Mucosa of stomach (tissue), 1 donor: Measurements from ENCODE around the gene IRF9.

Experiments
- H3K27me3 ChIP-seq: one replicate; pipeline ENCODE4 v1.7.0; 2013; ENCODE audit warnings: mild to moderate bottlenecking, low read length; ENCODE audit not compliant: control insufficient read depth, insufficient read depth
- H3K36me3 ChIP-seq: one replicate; pipeline ENCODE4 v1.7.0; 2013; ENCODE audit warnings: low read length; ENCODE audit not compliant: control insufficient read depth, insufficient read depth
- H3K4me1 ChIP-seq: one replicate; pipeline ENCODE4 v1.7.0; 2013; ENCODE audit warnings: mild to moderate bottlenecking, low read length; ENCODE audit not compliant: control insufficient read depth, insufficient read depth
- H3K4me3 ChIP-seq: one replicate; pipeline ENCODE4 v1.7.0; 2013; ENCODE audit warnings: low read length
- H3K9ac ChIP-seq: one replicate; pipeline ENCODE4 v1.7.0; 2013; ENCODE audit warnings: mild to moderate bottlenecking, low read length, moderate library complexity
- H3K9me3 ChIP-seq: one replicate; pipeline ENCODE4 v1.7.0; 2013; ENCODE audit warnings: mild to moderate bottlenecking, low read length, moderate library complexity; ENCODE audit not compliant: control insufficient read depth
- donor health status: Pancreatic carcinoma.

The IRF9 gene

GRCh38 chr14:24122898-24123297, 38.2 kb upstream of the IRF9 start:
- H3K4me3 ChIP-seq, result no peak overlapping the region
- peaks cover 24% of the 10 kb centered on the region for H3K36me3 ChIP-seq
- no peaks in the 10 kb centered on the region for H3K4me1 ChIP-seq
- no peak overlapping the region for H3K9ac ChIP-seq
- no peaks in the 10 kb centered on the region for H3K27me3 ChIP-seq
- H3K9me3 ChIP-seq, result no peaks in the 10 kb centered on the region

- Histone ChIP-seq H3K27me3 (no peaks in the 10 kb centered on the region), H3K9me3 (no peaks in the 10 kb centered on the region), H3K4me1 (no peaks in the 10 kb centered on the region), H3K4me3 (no peak overlapping the region), H3K36me3 (peaks cover 21% of the 10 kb centered on the region), H3K9ac (no peak overlapping the region)
These were observed 37.3 kb upstream of the IRF9 start for GRCh38 chr14:24123424-24124417.

- no peaks in the 10 kb centered on the region for H3K27me3 ChIP-seq
- no peaks in the 10 kb centered on the region for H3K36me3 ChIP-seq
- no peak overlapping the region for H3K4me3 ChIP-seq
- no peaks in the 10 kb centered on the region for H3K4me1 ChIP-seq
- H3K9ac ChIP-seq, result no peak overlapping the region
- no peaks in the 10 kb centered on the region for H3K9me3 ChIP-seq
These were observed 34.1 kb upstream of the IRF9 start for GRCh38 chr14:24126939-24127338.

GRCh38 chr14:24127673-24128072, 33.4 kb upstream of the IRF9 start:
- H3K9me3 ChIP-seq, result no peaks in the 10 kb centered on the region
- no peak overlapping the region for H3K4me3 ChIP-seq
- H3K36me3 ChIP-seq, result no peaks in the 10 kb centered on the region
- H3K27me3 ChIP-seq, result no peaks in the 10 kb centered on the region
- H3K9ac ChIP-seq, result no peak overlapping the region
- peaks cover 3% of the 10 kb centered on the region for H3K4me1 ChIP-seq

GRCh38 chr14:24129410-24129998, 31.6 kb upstream of the IRF9 start:
- no peaks in the 10 kb centered on the region for H3K27me3 ChIP-seq
- H3K4me3 ChIP-seq, result no peak overlapping the region
- no peaks in the 10 kb centered on the region for H3K36me3 ChIP-seq
- no peak overlapping the region for H3K9ac ChIP-seq
- peaks cover 3% of the 10 kb centered on the region for H3K4me1 ChIP-seq
- no peaks in the 10 kb centered on the region for H3K9me3 ChIP-seq

DNA sequence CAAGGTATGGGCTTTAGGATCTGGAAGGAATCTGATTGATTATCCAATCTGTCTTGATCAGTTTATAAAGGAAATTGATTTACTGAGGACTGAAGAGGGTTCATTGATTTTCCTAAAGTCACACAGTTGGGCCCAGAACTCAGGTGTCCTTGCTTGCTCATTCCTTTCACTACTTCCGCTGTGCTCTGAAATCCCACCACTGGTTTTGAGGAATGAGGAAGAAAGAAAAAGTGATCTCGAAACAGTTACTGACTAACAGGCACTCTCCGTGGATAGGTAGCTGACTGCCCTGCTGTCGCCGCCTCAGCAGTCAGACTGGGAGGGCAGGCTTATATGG, 30.7 kb upstream of the IRF9 start, which contains the start of gene FITM1:
Gene FITM1 (plus strand): TSS at position 280 of the 337 bp plus-strand sequence. CDS start 905 bp downstream, outside the sequence.
- Histone ChIP-seq H3K36me3 (no peaks in the 10 kb centered on the region), H3K4me1 (peaks cover 5% of the 10 kb centered on the region), H3K9ac (no peak within 1 kb of the TSS), H3K27me3 (no peaks in the 10 kb centered on the region), H3K9me3 (no peaks in the 10 kb centered on the region), H3K4me3 (no peak within 1 kb of the TSS)

GRCh38 chr14:24130717-24131548, 30.1 kb upstream of the IRF9 start:
- no peaks in the 10 kb centered on the region for H3K27me3 ChIP-seq
- no peak overlapping the region for H3K9ac ChIP-seq
- no peak overlapping the region for H3K4me3 ChIP-seq
- H3K36me3 ChIP-seq, result no peaks in the 10 kb centered on the region
- H3K4me1 ChIP-seq, result peaks cover 8% of the 10 kb centered on the region
- H3K9me3 ChIP-seq, result no peaks in the 10 kb centered on the region

GRCh38 chr14:24131549-24131966, 29.5 kb upstream of the IRF9 start:
- no peaks in the 10 kb centered on the region for H3K36me3 ChIP-seq
- H3K4me1 ChIP-seq, result peaks cover 8% of the 10 kb centered on the region
- no peaks in the 10 kb centered on the region for H3K27me3 ChIP-seq
- no peaks in the 10 kb centered on the region for H3K9me3 ChIP-seq
- no peak overlapping the region for H3K9ac ChIP-seq
- H3K4me3 ChIP-seq, result no peak overlapping the region

DNA sequence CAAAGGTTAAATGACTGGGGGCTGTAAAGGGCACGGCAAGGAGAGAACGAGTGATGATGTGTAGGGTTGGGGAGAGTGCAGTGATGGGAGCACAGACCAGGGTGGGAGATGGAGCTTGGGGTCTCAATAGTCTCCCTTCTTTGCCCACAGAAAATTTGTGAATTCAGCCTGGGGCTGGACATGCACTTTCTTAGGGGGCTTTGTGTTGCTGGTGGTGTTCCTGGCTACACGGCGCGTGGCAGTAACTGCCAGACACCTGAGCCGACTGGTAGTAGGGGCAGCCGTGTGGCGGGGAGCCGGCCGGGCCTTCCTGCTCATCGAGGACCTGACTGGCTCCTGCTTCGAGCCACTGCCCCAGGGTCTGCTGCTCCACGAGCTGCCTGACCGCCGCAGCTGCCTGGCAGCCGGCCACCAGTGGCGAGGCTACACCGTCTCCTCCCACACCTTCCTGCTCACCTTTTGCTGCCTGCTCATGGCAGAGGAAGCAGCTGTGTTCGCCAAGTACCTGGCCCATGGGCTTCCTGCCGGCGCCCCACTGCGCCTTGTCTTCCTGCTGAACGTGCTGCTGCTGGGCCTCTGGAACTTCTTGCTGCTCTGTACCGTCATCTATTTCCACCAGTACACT, 28.9 kb upstream of the IRF9 start:
- Histone ChIP-seq H3K4me3 (no peak overlapping the region), H3K9ac (no peak overlapping the region), H3K4me1 (peaks cover 14% of the 10 kb centered on the region)

GRCh38 chr14:24132976-24133375, 28.1 kb upstream of the IRF9 start:
- Histone ChIP-seq H3K9ac (no peak overlapping the region), H3K4me3 (no peak overlapping the region), H3K9me3 (no peaks in the 10 kb centered on the region), H3K4me1 (peaks cover 22% of the 10 kb centered on the region), H3K27me3 (no peaks in the 10 kb centered on the region), H3K36me3 (no peaks in the 10 kb centered on the region)

More for the DNA sequence above, 28.9 kb upstream of the IRF9 start:
- no peaks in the 10 kb centered on the region for H3K9me3 ChIP-seq
- no peaks in the 10 kb centered on the region for H3K36me3 ChIP-seq
- no peaks in the 10 kb centered on the region for H3K27me3 ChIP-seq

GRCh38 chr14:24133735-24134134, 27.3 kb upstream of the IRF9 start:
- H3K4me1 ChIP-seq, result peaks cover 24% of the 10 kb centered on the region
- no peaks in the 10 kb centered on the region for H3K9me3 ChIP-seq
- no peak overlapping the region for H3K4me3 ChIP-seq
- H3K27me3 ChIP-seq, result no peaks in the 10 kb centered on the region
- H3K9ac ChIP-seq, result no peak overlapping the region
- H3K36me3 ChIP-seq, result no peaks in the 10 kb centered on the region
